ENCODE results near the gene TENM4.
"Not testable (repeated sequence)": the region's sequence is repeated elsewhere in the genome, so short reads cannot be mapped to it uniquely, and the experiment has no call there.

Gene TENM4

DNA sequence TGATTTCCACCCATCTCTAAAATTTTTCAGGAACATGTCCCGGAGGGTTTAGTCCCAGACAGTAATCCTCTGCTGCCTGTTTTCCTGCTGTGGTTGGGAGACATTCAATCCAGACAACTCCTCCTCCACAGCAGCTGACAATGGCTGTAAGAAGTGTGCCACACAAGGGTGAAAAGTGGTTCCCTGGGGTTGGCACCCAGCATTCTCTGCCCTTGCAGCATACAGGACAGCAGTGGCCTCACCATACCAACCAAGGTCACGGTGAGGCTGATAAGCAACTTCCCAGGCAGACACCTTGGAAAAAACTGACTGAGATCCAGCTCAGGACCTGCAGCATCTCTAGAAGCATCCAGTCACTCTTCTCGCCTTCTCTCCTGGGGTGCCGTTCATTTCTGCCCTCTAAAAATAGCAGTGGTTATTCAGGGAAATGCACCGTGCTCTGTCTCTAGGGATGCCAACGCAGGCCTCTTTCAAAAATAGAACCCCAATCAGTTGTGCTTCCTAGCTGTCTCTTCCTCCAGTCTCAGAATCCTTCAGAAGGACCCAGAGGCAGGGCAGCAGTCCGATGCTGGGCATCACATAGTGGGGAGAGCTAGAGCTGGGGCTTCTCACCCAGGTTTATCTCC lies 241.0 kb downstream of the TENM4 start:
- Histone ChIP-seq H3K27ac (no peak overlapping the region), H3K4me3 (no peak overlapping the region)

DNA sequence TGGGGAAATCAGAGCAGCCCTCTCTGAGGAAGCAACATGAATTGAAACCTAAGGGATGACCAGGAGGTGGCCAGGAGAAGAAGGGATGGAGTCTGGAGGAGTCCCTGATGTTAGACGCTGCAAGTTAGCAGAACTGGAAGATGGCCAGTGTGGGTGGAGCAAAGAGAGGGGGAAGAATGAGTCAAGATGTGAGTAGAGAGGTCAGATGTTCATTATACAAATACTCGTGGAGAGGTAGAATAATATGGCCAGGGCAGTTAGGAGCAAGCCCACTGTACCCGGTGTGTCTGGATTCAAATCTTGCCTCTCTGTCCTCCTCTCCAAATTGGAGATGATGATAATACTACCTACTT lies 242.0 kb downstream of the TENM4 start:
- H3K27ac ChIP-seq, result no peak overlapping the region
- no peak overlapping the region for H3K4me3 ChIP-seq

DNA sequence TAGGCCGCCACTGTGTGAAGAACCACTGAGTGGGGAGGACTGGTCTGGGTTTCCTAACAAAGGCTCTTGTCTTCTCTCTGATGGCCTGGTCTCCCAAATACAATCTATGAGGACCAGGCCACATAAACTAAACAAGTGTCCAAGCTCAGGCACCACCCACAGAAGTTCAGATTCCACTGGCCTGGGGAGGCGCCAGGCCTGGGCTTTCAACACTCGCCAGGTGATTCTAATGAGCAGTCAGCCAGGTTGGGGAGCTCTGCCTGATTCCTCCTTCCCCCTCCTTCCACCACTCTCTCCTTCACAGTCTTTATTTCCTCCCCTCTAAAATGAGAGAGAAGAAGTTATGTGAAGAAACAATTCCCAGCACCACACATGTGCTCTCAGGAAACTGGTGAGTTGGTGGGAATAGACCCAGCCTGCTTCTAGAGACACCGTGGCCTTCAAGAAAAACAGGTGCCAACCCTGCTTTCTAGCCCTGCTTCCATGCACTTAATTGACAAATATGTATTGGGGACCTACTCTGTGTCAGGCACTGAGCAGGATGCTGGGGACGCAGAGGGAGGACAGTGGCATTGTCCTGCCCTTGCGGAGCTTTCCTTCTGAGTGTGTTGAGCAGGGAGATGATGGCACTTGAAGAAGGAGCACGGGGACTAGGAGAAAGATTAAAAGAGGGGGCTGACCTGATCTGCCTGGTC lies 242.5 kb downstream of the TENM4 start:
- no peak overlapping the region for H3K4me3 ChIP-seq
- peak overlapping the region in 1 of 21 experiments; percentile 62 for H3K27ac ChIP-seq

DNA sequence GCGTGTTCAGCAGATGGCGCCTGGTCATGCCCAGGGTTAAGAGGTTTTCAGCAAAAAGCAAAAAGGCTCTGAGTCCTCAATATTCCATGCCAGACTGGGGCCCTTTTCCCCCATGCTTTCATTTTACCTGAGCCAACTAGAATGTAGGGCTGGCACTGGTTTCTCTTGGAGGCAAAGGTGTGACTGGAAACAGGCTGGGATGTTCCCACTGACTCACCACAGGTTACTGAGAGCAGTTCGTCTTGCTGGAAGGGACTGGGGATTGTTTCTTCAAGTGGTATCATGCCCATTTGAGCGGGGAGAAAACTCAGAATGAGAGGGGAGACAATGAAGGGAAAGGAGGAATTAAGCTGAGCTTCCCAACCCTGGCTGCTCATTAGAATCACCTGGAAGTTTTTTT lies 243.9 kb downstream of the TENM4 start:
- H3K27ac ChIP-seq, result peak overlapping the region in 5 of 21 experiments; percentile 12 to 65 (median 47)
- H3K4me3 ChIP-seq, result no peak overlapping the region

DNA sequence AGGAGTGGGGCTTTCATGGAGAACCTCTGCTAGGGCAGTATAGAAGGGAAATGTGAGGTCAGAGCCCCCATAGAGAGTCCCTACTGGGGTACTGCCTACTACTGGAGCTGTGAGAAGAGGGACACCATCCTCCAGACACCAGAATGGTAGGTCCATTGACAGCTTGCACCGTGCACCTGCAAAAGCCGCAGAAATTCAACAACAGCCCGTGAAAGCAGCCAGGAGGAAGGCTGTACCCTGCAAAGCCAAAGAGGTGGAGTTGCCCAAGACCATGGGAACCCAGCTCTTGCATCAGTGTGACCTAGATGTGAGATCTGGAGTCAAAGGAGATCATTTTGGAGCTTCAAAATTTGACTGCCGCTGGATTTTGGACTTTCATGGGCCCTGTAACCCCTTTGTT lies 245.6 kb downstream of the TENM4 start:
- no peak overlapping the region for H3K4me3 ChIP-seq
- H3K27ac ChIP-seq, result no peak overlapping the region

DNA sequence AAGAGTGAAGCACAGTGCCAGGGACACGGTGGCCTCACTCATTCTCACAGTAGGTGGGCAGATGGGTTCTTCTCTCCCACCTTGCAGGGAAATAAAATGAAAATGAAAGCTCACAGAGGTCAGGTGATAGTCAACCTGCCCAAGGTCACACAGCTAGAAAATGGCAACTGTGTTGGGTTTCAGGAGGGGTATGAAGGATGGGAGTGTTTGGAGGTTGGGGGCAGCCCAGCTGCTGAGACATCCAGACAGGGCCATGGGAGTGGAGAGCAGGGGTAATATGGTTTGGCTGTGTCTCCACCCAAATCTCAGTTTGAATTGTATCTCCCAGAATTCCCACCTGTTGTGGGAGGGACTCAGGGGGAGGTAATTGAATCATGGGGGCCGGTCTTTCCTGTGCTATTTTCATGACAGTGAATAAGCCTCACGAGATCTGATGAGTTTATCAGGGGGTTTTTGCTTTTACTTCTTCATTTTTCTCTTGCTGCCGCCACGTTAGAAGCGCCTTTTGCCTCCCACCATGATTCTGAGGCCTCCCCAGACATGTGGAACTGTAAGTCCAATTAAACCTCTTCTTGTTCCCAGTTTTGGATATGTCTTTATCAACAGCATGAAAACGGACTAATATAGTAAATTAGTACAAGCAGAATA lies 247.0 kb downstream of the TENM4 start:
- Histone ChIP-seq H3K4me3 (no peak overlapping the region), H3K27ac (no peak overlapping the region)

DNA sequence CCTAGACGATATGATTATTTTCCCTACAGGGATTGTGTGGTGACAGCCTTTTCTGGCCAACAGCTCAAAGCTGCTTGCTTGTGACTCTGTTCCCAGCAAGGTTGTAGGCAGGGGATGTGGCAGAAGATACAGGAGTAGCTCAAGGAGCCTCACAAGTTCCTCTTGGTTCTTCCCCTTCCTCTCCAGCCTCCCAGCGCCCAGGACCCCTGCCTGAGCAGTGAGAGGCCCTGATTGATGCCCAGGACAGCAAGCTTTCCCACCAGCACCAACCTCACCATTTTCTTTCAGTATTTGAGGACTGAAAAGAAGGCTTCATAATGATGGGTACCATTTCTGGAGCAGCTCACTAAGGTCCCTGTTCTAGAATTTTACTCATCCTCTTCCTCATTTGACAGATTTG lies 248.0 kb downstream of the TENM4 start:
- H3K4me3 ChIP-seq, result no peak overlapping the region
- no peak overlapping the region for H3K27ac ChIP-seq

DNA sequence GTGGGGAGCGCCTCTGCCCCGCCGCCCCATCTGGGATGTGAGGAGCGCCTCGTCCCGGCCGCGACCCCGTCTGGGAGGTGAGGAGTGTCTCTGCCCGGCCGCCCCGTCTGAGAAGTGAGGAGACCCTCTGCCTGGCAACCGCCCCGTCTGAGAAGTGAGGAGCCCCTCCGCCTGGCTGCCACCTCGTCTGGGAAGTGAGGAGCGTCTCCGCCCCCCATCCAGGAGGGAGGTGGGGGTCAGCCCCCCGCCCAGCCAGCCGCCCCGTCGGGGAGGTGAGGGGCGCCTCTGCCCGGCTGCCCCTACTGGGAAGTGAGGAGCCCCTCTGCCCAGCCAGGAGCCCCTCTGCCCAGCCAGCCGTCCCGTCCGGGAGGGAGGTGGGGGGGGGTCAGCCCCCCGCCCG lies 249.1 kb downstream of the TENM4 start:
- H3K4me3 ChIP-seq, H3K27ac ChIP-seq: not testable (repeated sequence)

DNA sequence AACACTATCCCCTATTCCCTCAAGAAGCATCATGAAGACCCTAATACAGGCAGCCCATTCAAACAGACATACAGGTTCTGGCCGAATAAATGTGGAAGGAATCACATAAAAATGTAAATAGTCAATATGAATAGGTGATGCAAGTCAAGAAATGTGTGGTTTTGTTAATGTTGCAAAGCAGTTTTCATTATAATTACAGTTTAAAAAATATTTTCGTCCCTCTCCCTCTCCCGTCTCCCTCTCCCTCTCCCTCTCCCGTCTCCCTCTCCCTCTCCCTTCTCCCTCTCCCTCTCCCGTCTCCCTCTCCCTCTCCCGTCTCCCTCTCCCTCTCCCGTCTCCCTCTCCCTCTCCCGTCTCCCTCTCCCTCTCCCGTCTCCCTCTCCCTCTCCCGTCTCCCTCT lies 250.3 kb downstream of the TENM4 start:
- not testable (repeated sequence) for H3K27ac ChIP-seq, H3K4me3 ChIP-seq

DNA sequence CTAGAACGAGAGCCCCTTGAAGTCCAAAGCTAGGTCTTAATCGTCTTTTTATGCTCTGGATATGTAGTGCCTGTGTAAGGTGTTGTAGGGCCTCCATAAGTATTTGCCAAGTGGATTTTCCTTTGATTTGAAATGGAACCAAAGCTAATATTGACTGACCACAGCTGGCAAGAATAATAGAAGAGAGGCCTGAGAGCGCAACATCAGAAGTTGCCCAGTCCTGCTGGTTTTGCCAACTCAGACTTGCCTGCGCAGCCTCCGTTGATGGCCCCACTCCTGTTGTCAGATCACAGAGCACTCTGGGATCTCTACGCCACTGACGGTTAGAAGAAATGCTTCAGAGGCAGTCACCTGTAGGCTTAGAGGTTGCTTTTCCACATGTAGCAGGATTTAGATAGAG lies 251.2 kb downstream of the TENM4 start:
- no peak overlapping the region for H3K4me3 ChIP-seq
- no peak overlapping the region for H3K27ac ChIP-seq

DNA sequence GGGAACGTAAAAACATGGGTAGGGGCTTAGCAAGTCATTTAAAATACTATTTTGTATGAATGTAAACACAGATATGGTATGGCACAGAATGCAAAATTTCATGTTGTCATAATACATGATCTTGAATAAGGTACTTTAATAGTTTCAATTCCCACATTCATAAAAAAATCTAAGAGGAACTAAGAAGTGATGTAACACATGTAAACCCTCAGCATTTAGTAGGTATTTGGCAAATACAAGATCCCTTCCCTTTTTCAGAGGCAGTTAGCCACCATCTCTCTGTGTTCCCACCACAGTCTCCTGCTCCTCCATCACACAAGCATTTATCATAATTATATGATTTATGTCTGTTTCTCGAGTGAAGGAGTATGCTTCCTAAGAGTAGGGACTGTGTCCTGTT lies 251.8 kb downstream of the TENM4 start:
- H3K27ac ChIP-seq, result no peak overlapping the region
- H3K4me3 ChIP-seq, result no peak overlapping the region

DNA sequence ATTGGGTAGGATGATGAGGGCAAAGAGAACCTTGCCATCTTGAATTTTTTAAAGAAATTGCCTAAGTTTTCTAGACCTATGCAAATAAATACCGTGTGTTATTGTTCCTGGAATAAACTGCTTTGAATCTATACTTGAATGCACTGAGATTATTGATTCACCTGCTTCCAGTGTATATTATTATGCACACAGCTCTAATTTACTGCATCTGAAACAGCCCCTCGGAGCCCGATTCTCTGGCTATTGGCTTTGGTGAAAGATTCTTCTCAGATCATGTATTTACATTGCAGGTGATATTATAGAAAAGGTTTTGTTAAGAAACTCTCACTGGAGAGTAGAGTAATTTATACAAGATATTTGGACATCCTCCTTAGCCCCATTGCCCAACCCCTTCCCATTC lies 254.2 kb downstream of the TENM4 start:
- Histone ChIP-seq H3K4me3 (no peak overlapping the region), H3K27ac (no peak overlapping the region)

DNA sequence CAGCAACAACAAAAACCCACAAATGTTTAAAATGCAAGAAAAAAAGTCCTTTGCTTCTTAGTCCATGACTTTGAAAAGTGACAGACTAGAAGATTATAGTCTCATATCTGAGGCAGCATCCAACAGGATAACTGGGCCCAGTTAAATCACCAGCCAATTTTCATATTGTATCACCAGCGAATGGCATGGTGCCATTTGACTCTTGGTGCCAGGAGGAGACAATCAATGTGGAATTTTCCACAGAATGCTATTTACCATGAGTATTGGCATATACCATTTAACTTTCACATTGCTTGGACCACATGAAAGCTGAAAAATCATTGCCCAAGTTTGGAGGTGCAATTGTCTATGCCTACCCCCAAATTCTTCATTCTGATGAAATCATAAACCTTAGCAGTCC lies 255.5 kb downstream of the TENM4 start:
- no peak overlapping the region for H3K4me3 ChIP-seq
- no peak overlapping the region for H3K27ac ChIP-seq

DNA sequence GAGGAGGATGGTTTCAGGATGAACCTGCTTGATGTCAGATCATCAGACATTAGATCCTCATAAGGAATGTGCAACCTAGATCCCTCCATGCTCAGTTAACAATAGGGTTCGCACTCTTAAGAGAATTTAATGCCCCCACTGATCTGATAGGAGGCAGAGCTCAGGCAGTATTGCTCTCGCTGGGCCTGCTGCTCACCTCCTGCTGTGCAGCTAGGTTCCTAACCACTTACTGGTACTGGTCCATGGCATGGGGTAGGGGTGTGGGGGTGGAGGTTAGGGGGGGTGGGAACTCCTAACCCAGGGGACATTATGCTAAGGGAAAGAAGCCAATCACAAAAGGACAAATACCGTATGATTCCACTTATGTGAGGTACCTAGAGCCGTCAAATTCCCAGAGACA lies 256.5 kb downstream of the TENM4 start:
- H3K27ac ChIP-seq, result no peak overlapping the region
- H3K4me3 ChIP-seq, result no peak overlapping the region

DNA sequence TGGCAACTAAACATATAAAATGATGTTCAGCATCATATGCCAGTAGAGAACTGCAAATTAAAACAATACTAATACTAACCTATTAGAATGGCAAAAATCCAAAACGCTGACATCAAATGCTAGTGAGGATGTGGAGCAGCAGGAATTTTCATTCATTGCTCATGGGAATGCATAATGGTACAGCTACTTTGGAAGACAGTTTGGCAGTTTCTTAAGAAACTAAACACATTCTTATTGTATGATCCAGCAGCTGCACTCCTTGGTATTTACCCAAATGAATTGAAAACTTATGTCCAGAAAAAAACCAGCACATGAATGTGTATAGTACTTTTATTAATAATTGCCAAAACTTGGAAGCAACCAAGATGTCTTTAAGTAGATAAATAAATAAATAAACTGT lies 258.0 kb downstream of the TENM4 start:
- Histone ChIP-seq H3K4me3 (no peak overlapping the region), H3K27ac (no peak overlapping the region)

DNA sequence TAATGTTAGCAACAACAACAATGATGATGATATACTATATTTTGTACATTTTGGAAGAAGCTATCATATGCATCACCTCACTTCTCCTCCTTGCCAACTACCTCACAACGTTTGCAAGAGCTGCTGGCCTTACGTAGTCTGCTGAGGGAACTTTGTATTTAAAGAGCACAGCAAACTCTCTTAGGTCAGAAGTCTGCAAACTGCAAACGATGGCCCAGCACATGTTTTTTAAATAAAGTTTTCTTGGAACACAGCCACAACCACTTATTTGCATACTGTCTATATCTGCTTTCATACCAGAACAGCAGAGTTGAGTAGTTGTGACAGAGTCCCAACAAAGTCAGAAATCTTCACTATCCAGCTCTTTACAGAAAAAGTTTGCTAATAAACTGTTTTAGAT lies 261.7 kb downstream of the TENM4 start:
- no peak overlapping the region for H3K27ac ChIP-seq

DNA sequence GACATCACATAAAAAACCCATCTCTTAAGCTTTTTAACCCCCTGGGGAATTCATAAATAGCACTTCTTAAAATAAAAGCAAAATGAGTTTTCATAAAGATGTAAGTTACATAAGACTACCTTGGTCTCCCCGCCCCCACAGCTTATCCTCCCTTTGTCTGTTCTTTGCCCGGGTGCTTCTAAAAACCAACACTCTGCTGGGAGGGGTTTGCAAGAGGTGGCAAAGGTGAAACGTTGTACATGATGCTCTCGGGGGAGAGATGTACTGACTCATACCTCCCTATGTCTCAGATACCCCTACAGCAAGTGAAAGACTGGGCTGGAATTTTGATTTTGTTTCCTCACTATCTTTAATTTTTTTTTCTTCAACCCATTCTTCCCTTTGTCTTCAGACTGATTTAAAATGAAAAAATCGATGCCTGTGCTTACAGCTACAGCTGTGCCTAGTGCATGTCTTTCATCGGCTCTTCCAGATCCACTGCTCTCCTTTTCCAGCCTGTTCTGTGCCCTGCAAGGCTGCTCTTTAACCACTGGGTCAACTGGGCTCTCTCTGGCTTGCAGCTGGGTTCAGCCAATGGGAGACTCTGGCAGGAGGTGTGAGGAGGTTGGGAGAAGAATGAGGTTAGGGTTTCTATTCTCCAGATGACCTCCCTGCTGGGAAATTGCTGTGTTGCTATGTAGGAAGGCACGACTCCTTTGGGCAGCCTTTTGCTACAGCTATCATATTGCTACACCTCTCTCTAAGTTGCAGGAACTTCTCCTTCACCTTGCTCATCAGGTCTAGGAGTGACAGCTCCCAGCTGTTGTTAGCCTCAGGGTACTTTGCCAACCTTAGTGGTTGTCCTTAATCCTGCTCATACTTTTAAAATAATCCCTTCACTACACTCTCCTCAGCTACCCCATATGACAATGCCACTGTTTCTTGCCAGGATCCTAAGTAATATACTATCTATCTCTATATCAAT lies 266.5 kb downstream of the TENM4 start:
- Histone ChIP-seq H3K4me3 (no peak overlapping the region), H3K27ac (peak overlapping the region in 3 of 21 experiments; percentile 13 to 39 (median 39))

More for the DNA sequence above, 261.7 kb downstream of the TENM4 start:
- no peak overlapping the region for H3K4me3 ChIP-seq

DNA sequence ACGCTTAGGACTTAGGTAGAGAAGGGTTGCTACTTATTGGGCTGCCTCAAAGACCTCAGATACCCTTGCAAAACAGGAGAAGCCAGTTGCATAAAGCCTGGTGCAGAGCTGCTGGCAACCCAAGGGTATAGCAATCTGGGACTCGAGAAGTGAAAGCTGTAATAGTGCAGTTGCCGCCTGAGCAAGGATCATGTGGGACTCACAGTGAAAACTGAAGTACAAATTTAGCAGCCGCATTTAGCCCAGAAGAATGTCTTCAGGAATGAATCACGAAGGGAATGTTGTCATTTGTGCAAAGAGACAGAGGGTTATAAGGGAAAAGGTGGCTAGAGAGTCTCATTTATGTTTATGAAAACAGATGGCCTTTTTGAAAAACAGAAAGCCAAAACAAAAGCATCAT lies 267.2 kb downstream of the TENM4 start:
- Histone ChIP-seq H3K27ac (peak overlapping the region in 3 of 21 experiments; percentile 13 to 39 (median 39)), H3K4me3 (no peak overlapping the region)

DNA sequence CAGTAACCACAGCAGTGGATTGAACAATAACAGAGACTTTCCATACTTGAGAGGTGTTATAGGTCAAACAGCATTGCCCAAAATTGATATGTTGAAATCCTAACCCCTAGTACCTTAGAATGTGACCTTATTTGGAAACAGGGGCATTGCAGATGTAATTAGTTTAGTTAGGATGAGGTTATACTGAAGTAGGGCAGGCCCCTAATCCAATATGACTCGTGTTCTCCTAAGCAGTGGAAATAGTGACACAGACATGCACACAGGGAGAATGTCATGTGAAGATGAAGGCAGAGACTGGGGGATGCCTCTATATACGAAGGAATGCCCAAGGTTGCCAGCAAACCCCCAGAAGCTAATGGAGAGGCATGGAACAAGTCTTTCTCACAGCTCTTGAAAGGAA lies 270.5 kb downstream of the TENM4 start:
- H3K27ac ChIP-seq, result no peak overlapping the region

DNA sequence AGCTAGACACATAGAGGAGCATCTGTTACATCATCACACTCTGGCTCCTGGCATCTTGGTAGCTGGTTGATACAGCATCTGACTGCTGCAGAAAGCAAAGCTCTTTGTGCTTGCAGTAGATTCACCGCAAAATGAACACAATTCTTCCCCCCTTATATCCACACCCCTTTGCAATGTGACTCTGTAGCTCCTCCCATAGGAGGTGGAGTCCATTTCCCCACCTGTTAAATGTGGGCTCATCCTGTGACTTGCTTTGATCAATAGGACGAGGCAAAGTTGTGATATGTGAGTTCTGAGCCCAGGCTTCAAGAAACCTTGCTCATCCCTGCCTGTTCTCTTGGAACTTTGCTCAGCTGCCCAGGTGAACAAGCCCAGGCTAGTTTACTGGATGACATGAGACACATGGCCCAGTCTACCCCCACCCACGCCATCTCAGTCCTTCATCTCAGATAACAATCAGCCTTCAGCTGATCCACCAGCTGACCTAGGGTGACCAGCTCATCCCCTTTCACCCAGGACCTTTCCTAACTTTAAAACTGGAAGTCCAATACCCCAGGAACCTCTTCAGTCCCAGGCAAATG lies 272.2 kb downstream of the TENM4 start:
- Histone ChIP-seq H3K27ac (no peak overlapping the region), H3K4me3 (no peak overlapping the region)

More for the DNA sequence above, 270.5 kb downstream of the TENM4 start:
- H3K4me3 ChIP-seq, result no peak overlapping the region

Data from skin epidermis (tissue), 12 donors.